ENCODE results near the gene ZNF362.

Gene ZNF362

DNA sequence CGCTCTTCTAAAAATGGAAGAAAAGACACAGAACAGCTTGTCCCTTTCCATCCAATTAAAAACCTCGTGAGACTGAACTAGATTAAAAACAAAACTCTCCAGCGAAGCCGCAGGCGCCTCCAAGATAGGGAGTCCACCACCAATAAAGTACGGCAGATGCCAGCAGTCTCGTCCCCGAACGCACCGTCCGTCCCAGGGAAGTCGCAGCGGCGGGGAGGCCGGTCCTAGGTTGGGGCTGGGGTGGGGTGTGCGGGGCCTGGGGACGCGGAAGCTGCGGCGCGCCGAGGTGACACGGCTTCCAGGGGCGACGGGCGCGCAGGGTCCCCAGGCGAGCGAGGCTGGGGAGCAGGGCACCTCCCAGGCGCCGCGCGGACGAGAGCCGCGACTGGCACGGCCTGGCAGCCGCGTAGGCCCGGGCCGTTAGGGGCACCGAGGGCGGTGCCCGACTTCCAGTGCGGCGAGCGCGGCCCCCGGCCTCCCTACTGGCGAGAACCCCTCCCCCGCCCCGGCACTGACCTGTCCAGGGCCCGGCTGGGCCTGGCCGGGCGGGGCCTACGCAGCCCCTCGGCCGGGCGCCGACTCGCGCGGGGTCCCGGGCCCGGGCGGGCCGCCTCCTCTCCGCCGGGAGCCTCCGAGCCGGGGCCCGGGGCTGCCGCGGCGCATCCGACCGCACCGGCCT lies 92.9 kb downstream of the ZNF362 start:
- peak; percentile 76 for DNase-seq

DNA sequence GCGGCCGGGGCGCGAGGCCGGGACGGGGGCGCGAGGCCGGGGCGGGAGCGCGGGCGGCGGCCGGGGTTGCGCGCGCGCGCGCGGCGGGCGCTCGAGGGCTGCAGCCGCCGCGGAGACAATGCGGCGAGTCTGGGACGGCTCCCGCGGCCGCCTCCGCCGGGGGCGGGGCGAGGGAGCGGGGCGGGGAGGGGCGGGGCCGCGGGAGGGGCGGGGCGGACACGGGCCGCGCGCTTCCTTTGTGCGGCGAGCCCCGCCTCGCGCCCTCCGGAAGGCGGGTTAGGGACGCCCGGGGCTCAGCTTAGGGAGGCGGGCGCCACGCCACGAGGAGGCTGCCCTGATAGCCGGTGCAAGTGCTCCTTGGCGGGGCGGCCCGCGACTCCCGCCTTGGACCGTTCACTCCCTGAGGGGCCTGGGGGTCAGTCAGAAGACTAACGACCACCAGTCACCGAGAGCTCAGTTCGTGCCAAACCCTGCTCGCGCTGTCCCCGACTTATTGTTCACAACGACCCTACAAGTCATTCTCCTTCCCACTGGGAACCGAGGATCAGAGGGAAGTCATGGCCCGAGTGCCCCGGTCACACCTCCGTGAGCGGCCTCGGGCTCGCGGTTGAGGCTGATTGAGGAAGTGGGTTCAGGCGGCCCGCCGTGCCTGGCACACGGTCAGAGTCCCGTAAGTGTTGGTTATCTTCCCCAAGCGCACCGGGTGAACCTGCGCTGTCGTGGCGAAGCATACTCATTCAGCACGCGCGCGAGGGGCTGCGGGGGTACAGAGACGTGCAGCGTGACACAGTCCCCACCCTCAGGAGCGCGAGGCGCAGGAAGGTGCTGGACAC lies 93.7 kb downstream of the ZNF362 start:
- peak; percentile 95 for DNase-seq
